H1 (cell line): ENCODE data around the gene PPP2R2C. TPM values are rescaled to one million over a fixed set of nuclear protein-coding genes. Genes with fewer than 3 reads are reported as not detected.
A peak's percentile ranks its signal among the peaks of the same experiment; 100 is the strongest.

Experiments used
- CTCF ChIA-PET: fragments of 300-600 bp; sonication (Branson Sonifier 250); formaldehyde crosslinking; loops from one replicate; lab custom pipeline; 2021; ENCODE audit not compliant: partially characterized antibody; lab: Charles Lee
- POLR2A ChIA-PET: fragments of 300-600 bp; sonication (Branson Sonifier 250); formaldehyde crosslinking; loops from one replicate; lab custom pipeline; 2021; ENCODE audit warnings: inconsistent platforms; ENCODE audit not compliant: partially characterized antibody; lab: Charles Lee
- DNase-seq, 2 experiments: peaks; one replicate each; pipeline versions ENCODE4 v3.0.0 to v3.0.0-alpha.2; 2010 to 2022; ENCODE audit warnings: low spot score in 2 of 2, low read depth in 1 of 2, mixed read lengths in 1 of 2
- FAIRE-seq: peaks from 2 replicates; lab custom pipeline; 2011; peaks lifted over from hg19 to GRCh38; lab: Jason Lieb, UNC
- H2AFZ ChIP-seq: 2 replicates; pipeline ENCODE4 v1.8.1; 2012; ENCODE audit warnings: low read length, inconsistent platforms
- H2AK5ac ChIP-seq: 2 replicates; pipeline ENCODE4 v1.6.1; 2013; ENCODE audit warnings: low read depth, low read length
- H2BK120ac ChIP-seq: replicated peaks from 2 replicates; pipeline ENCODE3; 2013; ENCODE audit warnings: low read depth, low read length, inconsistent platforms
- H2BK12ac ChIP-seq: 2 replicates; pipeline ENCODE4 v1.6.1; 2013; ENCODE audit warnings: low read depth, low read length
- H2BK15ac ChIP-seq: 2 replicates; pipeline ENCODE4 v1.6.1; 2013; ENCODE audit warnings: low read length
- H2BK20ac ChIP-seq: 2 replicates; pipeline ENCODE4 v1.6.1; 2013; ENCODE audit warnings: low read length
- H2BK5ac ChIP-seq: 2 replicates; pipeline ENCODE4 v1.6.1; 2013; ENCODE audit warnings: low read depth, low read length
- H3K14ac ChIP-seq: 2 replicates; pipeline ENCODE4 v1.6.1; 2013; ENCODE audit warnings: inconsistent platforms; ENCODE audit not compliant: insufficient read length
- H3K18ac ChIP-seq: 2 replicates; pipeline ENCODE4 v1.6.1; 2013; ENCODE audit warnings: low read length; ENCODE audit errors: extremely low read depth
- H3K23ac ChIP-seq: 2 replicates; pipeline ENCODE4 v1.6.1; 2013; ENCODE audit warnings: inconsistent platforms; ENCODE audit not compliant: insufficient read length
- H3K23me2 ChIP-seq: 2 replicates; pipeline ENCODE4 v1.6.1; 2013; ENCODE audit warnings: low read depth, low read length
- H3K27ac ChIP-seq: 2 replicates; pipeline ENCODE4 v1.6.1; 2011; ENCODE audit warnings: low read depth, low read length, inconsistent platforms
- H3K27me3 ChIP-seq, 4 experiments: replicated peaks in 1 of 4; 1 replicate in 1 of 4; 2 replicates in 3 of 4; pipeline versions ENCODE4 v1.6.1 to v1.8.1; 2011 to 2013; ENCODE audit warnings: low read length in 3 of 4, mild to moderate bottlenecking in 3 of 4, inconsistent platforms in 2 of 4, mixed read lengths in 2 of 4, moderate library complexity in 1 of 4; ENCODE audit not compliant: control insufficient read depth in 3 of 4, insufficient read depth in 3 of 4; ENCODE audit errors: extremely low read depth in 1 of 4
- H3K36me3 ChIP-seq, 4 experiments: 2 replicates each; pipeline versions ENCODE4 v1.6.1 to v1.8.1; 2011 to 2013; ENCODE audit warnings: mild to moderate bottlenecking in 4 of 4, low read length in 3 of 4, moderate library complexity in 2 of 4, control low read depth in 1 of 4, inconsistent platforms in 1 of 4; ENCODE audit not compliant: insufficient read depth in 4 of 4, control insufficient read depth in 2 of 4
- H3K4ac ChIP-seq: replicated peaks from 2 replicates; pipeline ENCODE3; 2013; ENCODE audit warnings: low read length, low read depth, mixed read lengths, inconsistent platforms; ENCODE audit not compliant: insufficient read length
- H3K4me1 ChIP-seq, 4 experiments: replicated peaks in 1 of 4; 1 replicate in 1 of 4; 2 replicates in 3 of 4; pipeline versions ENCODE4 v1.6.1 to v1.8.1; 2011 to 2013; ENCODE audit warnings: low read length in 3 of 4, inconsistent platforms in 2 of 4, mixed read lengths in 1 of 4; ENCODE audit not compliant: insufficient read depth in 4 of 4, control insufficient read depth in 3 of 4
- H3K4me2 ChIP-seq, 2 experiments: 2 replicates each; pipeline versions ENCODE4 v1.6.1 to v1.8.1; 2011 to 2013; ENCODE audit warnings: low read depth in 2 of 2, low read length in 2 of 2, control low read depth in 1 of 2, inconsistent platforms in 1 of 2, mild to moderate bottlenecking in 1 of 2; ENCODE audit not compliant: insufficient read depth in 1 of 2
- H3K4me3 ChIP-seq, 4 experiments: fragments of 200-600, 300-600 bp in 1 of 4; sonication (generic), shearing (Covaris generic), sonication (Bioruptor Twin) in 1 of 4; 2 replicates each; pipeline versions ENCODE4 v1.5.1 to v1.8.1; 2011 to 2016; ENCODE audit warnings: low read length in 4 of 4, low read depth in 3 of 4, control low read depth in 2 of 4, inconsistent platforms in 2 of 4, mild to moderate bottlenecking in 2 of 4, mixed read lengths in 1 of 4, moderate library complexity in 1 of 4; ENCODE audit not compliant: insufficient read depth in 2 of 4; ENCODE audit errors: extremely low read depth in 1 of 4
- H3K56ac ChIP-seq: replicated peaks from 2 replicates; pipeline ENCODE3; 2013; ENCODE audit warnings: low read depth, mild to moderate bottlenecking, mixed read lengths, low read length, inconsistent platforms; ENCODE audit not compliant: insufficient read length
- H3K79me1 ChIP-seq: 2 replicates; pipeline ENCODE4 v1.6.1; 2013; ENCODE audit warnings: low read depth, low read length, control low read depth
- H3K79me2 ChIP-seq, 2 experiments: 2 replicates each; pipeline versions ENCODE4 v1.6.1 to v1.8.1; 2012 to 2013; ENCODE audit warnings: low read length in 2 of 2, mild to moderate bottlenecking in 2 of 2, inconsistent platforms in 1 of 2; ENCODE audit not compliant: insufficient read depth in 2 of 2, control insufficient read depth in 1 of 2
- H3K9ac ChIP-seq, 4 experiments: replicated peaks in 1 of 4; 1 replicate in 1 of 4; 2 replicates in 3 of 4; pipeline versions ENCODE4 v1.6.1 to v1.8.1; 2011 to 2013; ENCODE audit warnings: low read depth in 3 of 4, low read length in 3 of 4, control low read depth in 2 of 4, mild to moderate bottlenecking in 2 of 4, moderate library complexity in 2 of 4, inconsistent platforms in 1 of 4; ENCODE audit errors: extremely low read depth in 1 of 4
- H3K9me3 ChIP-seq, 2 experiments: 2 replicates each; pipeline versions ENCODE4 v1.6.1 to v1.8.1; 2012 to 2013; ENCODE audit warnings: mild to moderate bottlenecking in 2 of 2, moderate library complexity in 2 of 2, control low read depth in 1 of 2, inconsistent platforms in 1 of 2, low read depth in 1 of 2, low read length in 1 of 2, mixed read lengths in 1 of 2; ENCODE audit not compliant: insufficient read depth in 2 of 2
- H4K20me1 ChIP-seq, 2 experiments: replicated peaks in 1 of 2; 2 replicates each; pipeline versions ENCODE3 to v1.8.1; 2011 to 2013; ENCODE audit warnings: inconsistent platforms in 2 of 2, low read length in 2 of 2, mild to moderate bottlenecking in 1 of 2; ENCODE audit not compliant: insufficient read depth in 2 of 2, control insufficient read depth in 1 of 2
- H4K5ac ChIP-seq: 2 replicates; pipeline ENCODE4 v1.6.1; 2013; ENCODE audit warnings: low read length, low read depth, mixed read lengths, inconsistent platforms; ENCODE audit not compliant: insufficient read length
- H4K8ac ChIP-seq: 2 replicates; pipeline ENCODE4 v1.8.0; 2013; ENCODE audit warnings: mild to moderate bottlenecking, moderate library complexity, low read length, inconsistent platforms; ENCODE audit not compliant: insufficient read depth; ENCODE audit errors: extremely low read depth
- H4K91ac ChIP-seq: replicated peaks from 2 replicates; pipeline ENCODE3; 2013; ENCODE audit warnings: low read length, mixed read lengths, inconsistent platforms; ENCODE audit not compliant: insufficient read length
- ATF3 ChIP-seq: IDR thresholded peaks from 2 replicates; pipeline ENCODE4 v1.6.1; 2011; ENCODE audit warnings: low read depth, mild to moderate bottlenecking, low read length; ENCODE audit not compliant: insufficient read depth
- BRCA1 ChIP-seq: IDR thresholded peaks from 2 replicates; pipeline ENCODE4 v1.6.1; 2012; ENCODE audit warnings: low read depth, low read length, improper control_type of control experiment
- CHD2 ChIP-seq: IDR thresholded peaks from 2 replicates; pipeline ENCODE4 v1.6.1; 2012; ENCODE audit warnings: low read length, improper control_type of control experiment
- E2F6 ChIP-seq: IDR thresholded peaks from 2 replicates; pipeline ENCODE4 v1.6.1; 2012; ENCODE audit warnings: inconsistent platforms
- FOSL1 ChIP-seq: IDR thresholded peaks from 2 replicates; pipeline ENCODE4 v1.6.1; 2011; ENCODE audit warnings: mild to moderate bottlenecking, low read depth, low read length, moderate library complexity; ENCODE audit not compliant: insufficient read depth
- KDM5A ChIP-seq: fragments of 200-600 bp; IDR thresholded peaks from 2 replicates; pipeline ENCODE4 v1.7.1; 2012; ENCODE audit warnings: mild to moderate bottlenecking, low read length, inconsistent platforms, mixed read lengths
- WGBS, 2 experiments: shearing (Covaris generic) in 1 of 2; methylation state at CpG; one replicate each; pipeline versions ENCODE4 v1.1.6 to v1.1.7; 2013 to 2015; ENCODE audit warnings: low lambda C conversion rate in 2 of 2, mixed read lengths in 2 of 2, inconsistent platforms in 1 of 2, low coverage in 1 of 2, missing lambda C conversion rate in 1 of 2; ENCODE audit not compliant: insufficient replicate concordance in 2 of 2, insufficient coverage in 1 of 2, insufficient read length in 1 of 2; ENCODE audit errors: extremely low coverage in 1 of 2, missing lambda C conversion rate in 1 of 2; 5-methylcytosine and 5-hydroxymethylcytosine counted together
- polyA plus RNA-seq, 7 experiments: library from polyadenylated mRNA; depleted of rRNA in 3 of 7; stranded (reverse) in 5 of 7; unstranded in 2 of 7; fragments of >200 nt in 5 of 7; fragments of 200-250 nt in 2 of 7; gene quantifications; 1 replicate in 5 of 7; 2 replicates in 1 of 7; 4 replicates in 1 of 7; pipeline versions ENCODE4 v1.2.1 to v1.2.3, GENCODE V29; 2011 to 2013; ENCODE audit warnings: missing spikeins in 2 of 7, mixed read lengths in 2 of 7
- total RNA-seq: library from RNA; stranded (reverse); fragmentation: NEBNext Ultra II Directional; extraction: Animal tissue kit (Norgen Biotek cat#: 25700); gene quantifications from 2 replicates; pipeline ENCODE4 v1.2.1, GENCODE V29; 2021

PPP2R2C gene
- total and polyA plus RNA-seq, 2 of the 8 experiments (the other 6 are each of a cell fraction or from before 2014, with no cell fraction given): 6.4 TPM

- Histone ChIP-seq H3K23me2 (no peaks in the 10 kb centered on the region), H3K27me3 (no peaks in the 10 kb centered on the region), H3K79me2 (no peaks in the 10 kb centered on the region), H2BK120ac (no peak overlapping the region), H2BK12ac (no peak overlapping the region), H3K4ac (no peak overlapping the region), H3K14ac (no peak overlapping the region), H4K8ac (no peak overlapping the region), H2BK15ac (no peak overlapping the region), H3K36me3 (no peaks in the 10 kb centered on the region), H3K27ac (no peak overlapping the region), H3K4me3 (no peak overlapping the region), H4K91ac (no peak overlapping the region), H3K18ac (peak overlapping the region; percentile 13; the same call in 1 of the 2 replicates), H4K5ac (no peak overlapping the region), H3K79me1 (no peaks in the 10 kb centered on the region), H3K56ac (no peak overlapping the region), H3K9me3 (no peaks in the 10 kb centered on the region), H3K23ac (no peak overlapping the region), H3K4me1 (peaks cover 2 to 13% (median 7%) of the 10 kb centered on the region in 4 experiments; a peak in 5 of 7 replicates), H3K9ac (no peak overlapping the region), H4K20me1 (peaks cover 2 to 7% of the 10 kb centered on the region in 2 experiments), H2BK20ac (no peak overlapping the region), H3K4me2 (no peak overlapping the region), H2AFZ (no peak overlapping the region), H2BK5ac (no peak overlapping the region), H2AK5ac (no peak overlapping the region)
- DNase-seq (no peak), FAIRE-seq (no peak)
- TF ChIP-seq KDM5A (no peak), ATF3 (no peak), FOSL1 (no peak), BRCA1 (no peak), E2F6 (no peak), CHD2 (no peak)
- CTCF ChIA-PET: interaction anchor here (0.7 to 1.6 kb wide), 4 partner anchors 10 to 181 kb away, joined by 3 to 6 read pairs (median 3); no protein-coding TSS in a partner anchor
- WGBS, 2 experiments: 82% methylated on average over 13 of the region's 13 CpGs; no CpG with 5 or more reads in 1 of the 2 experiments
- POLR2A ChIA-PET: no interaction called here
Measured at GRCh38 chr4:6365545-6366086, 106.8 kb downstream of the PPP2R2C start.
